NT2/D1 (cell line): Measurements from ENCODE around the gene SNRNP35.

Source experiments
- YY1 ChIP-seq: IDR thresholded peaks from 2 replicates; pipeline ENCODE4 v1.6.1; 2011; ENCODE audit not compliant: insufficient read length, insufficient read depth
- ZNF274 ChIP-seq: IDR thresholded peaks from 2 replicates; pipeline ENCODE4 v1.6.1; 2011; ENCODE audit warnings: mild to moderate bottlenecking, low read depth, low read length

DNA sequence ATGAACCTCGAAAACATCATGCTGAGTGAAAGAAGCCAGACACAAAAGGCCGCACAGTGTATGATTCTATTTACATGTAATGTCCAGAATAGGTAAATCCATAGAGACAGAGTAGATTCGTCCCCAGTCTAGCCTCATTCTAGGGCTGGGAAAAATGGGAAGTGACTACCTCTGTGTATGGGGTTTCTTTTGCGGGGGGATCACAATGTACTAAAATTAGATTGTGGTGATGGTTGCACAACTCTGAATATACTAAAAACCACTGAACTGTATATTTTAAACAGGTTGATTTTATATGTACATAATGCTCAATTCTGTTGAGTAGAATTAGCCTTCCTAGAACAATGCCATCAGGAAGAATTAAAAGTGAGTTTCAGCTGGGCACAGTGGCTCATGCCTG, 15.2 kb upstream of the SNRNP35 start:
- TF ChIP-seq YY1 = no peak
- no peak for TF ChIP-seq ZNF274
